Gastroesophageal sphincter (tissue), 3 donors: ENCODE measurements around the gene FOXO3.

Experiments used
- EP300 ChIP-seq: sonication (generic); formaldehyde crosslinking; IDR thresholded peaks from one replicate; pipeline ENCODE4 v1.6.1; 2017; ENCODE audit warnings: antibody characterized with exemption, mild to moderate bottlenecking
- POLR2A ChIP-seq, 2 donors: fragments of 450-650 bp; IDR thresholded peaks; one replicate each; pipeline ENCODE4 v1.6.1; 2017; ENCODE audit warnings: antibody characterized with exemption in 2 of 2, mild to moderate bottlenecking in 2 of 2, moderate library complexity in 1 of 2
- POLR2AphosphoS5 ChIP-seq: sonication (generic); formaldehyde crosslinking; IDR thresholded peaks from one replicate; pipeline ENCODE4 v1.6.1; 2017; ENCODE audit warnings: antibody characterized with exemption
- TF ChIP-seq, protein P1 (sequence below), 4 experiments: fragments of 200-600 bp in 2 of 4; fragments of 450-650 bp in 2 of 4; sonication (generic) in 1 of 4; IDR thresholded peaks; one replicate each; pipeline ENCODE4 v1.5.1; 2017 to 2019; ENCODE audit warnings: antibody characterized with exemption in 4 of 4, mild to moderate bottlenecking in 2 of 4, moderate library complexity in 2 of 4

DNA sequence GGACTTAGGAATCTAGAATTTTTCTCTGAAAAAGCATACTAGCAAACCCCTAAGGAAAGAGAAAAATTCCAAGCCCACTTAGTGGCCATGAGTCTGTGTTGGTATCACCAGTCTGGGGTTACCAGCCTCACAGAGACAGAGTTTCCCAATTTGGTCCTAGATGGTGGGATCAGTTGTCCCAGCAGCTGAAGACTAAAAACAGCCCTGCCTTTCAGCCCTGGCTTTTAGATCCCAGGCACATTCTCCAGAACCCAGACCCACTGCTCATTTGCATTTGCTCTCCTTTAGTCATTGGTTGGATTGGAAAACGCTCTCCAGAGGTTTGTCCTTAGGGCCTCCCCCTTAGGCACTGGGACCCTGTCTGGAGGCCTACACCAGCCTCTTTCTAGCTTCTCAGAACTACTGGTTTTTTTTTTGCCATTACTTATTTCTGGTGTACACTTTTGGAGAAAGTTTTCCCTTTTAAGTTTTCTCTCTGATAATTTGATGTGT, 39.1 kb upstream of the FOXO3 start:
- TF ChIP-seq, protein P1, sequence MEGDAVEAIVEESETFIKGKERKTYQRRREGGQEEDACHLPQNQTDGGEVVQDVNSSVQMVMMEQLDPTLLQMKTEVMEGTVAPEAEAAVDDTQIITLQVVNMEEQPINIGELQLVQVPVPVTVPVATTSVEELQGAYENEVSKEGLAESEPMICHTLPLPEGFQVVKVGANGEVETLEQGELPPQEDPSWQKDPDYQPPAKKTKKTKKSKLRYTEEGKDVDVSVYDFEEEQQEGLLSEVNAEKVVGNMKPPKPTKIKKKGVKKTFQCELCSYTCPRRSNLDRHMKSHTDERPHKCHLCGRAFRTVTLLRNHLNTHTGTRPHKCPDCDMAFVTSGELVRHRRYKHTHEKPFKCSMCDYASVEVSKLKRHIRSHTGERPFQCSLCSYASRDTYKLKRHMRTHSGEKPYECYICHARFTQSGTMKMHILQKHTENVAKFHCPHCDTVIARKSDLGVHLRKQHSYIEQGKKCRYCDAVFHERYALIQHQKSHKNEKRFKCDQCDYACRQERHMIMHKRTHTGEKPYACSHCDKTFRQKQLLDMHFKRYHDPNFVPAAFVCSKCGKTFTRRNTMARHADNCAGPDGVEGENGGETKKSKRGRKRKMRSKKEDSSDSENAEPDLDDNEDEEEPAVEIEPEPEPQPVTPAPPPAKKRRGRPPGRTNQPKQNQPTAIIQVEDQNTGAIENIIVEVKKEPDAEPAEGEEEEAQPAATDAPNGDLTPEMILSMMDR (IDR thresholded peaks at IDR 0.05) = no peak
- TF ChIP-seq POLR2AphosphoS5 (no peak), POLR2A (IDR thresholded peaks at IDR 0.05) (no peak), EP300 (no peak)
